SW480 (cell line): ENCODE measurements around the gene DBP.
"Not testable (repeated sequence)": the region's sequence is repeated elsewhere in the genome, so short reads cannot be mapped to it uniquely, and the experiment has no call there.

Source experiments
- DNase-seq: peaks from one replicate; pipeline ENCODE4 v3.0.0-alpha.2; 2016; ENCODE audit warnings: low spot score

DBP gene

DNA sequence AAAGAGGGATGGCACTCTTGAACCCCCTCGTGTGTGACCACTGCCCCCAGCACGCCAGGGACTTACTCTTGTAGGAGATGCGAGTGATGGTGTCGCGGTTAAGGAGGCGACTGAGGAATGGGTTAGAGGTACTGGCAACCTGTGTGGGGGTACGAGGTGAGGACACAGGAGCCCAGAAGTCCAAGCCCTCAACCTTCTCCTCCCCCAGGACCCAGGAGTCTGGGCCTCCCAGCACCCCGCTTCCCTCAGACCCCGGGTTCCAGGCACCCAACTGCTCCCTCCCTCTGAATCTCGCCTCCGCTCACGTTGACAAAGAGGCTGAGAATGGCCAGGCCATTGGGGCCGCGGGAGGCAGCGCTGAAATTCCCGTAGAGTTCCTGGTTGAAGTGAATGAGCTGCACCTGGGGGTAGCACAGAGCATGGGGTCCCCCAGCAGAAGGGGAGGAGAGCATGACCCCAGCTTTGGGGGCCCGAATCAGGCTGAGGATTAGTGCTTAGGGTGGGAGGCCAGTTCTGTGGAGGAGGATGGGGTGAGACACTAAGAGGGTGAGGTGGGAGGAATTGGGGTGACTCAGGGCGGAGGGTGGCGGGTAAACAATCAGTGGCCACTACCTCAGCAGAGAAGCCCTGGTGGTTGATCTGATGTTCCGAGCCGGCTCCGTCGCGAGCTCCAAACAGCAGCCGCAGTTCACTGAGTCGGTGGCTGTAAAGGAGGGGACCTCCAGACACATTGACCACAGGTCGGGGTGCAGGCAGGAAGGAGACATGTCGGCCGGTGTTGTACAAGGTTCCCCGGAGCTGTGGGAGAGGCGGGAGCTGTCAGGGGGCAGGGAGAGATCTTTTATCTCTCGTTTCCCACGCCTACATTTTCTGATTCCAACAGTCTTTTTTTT is 2.5 kb upstream of the DBP start:
- DNase-seq, result peak; percentile 58

DNA sequence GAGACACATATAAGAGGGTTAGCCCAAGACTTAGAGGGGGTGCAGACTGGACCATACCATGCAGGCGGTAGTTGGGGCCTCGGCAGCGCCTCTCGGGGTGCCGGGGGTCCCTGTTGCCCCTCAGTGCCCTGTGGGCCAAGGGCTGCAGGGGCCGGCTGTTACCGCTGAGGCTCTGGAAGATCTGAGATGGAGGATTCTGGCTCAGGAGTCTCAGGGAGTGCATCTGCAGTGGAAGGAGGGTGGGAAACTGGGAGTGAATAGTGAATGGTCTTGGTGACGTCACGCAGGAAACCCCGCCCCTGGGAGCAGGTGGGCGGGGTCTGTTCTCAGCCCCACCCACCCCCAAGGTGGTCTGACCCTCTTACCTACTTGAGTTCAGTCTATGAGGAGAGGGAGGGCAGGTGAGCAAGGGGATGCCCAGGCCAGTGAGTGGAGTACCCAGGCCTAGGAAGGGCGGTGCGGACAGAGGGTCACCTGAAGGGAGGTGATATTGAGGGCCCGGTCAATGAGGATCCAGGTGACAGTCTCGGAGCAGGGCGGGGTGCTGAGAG is 1.7 kb upstream of the DBP start:
- DNase-seq, result no peak

DNA sequence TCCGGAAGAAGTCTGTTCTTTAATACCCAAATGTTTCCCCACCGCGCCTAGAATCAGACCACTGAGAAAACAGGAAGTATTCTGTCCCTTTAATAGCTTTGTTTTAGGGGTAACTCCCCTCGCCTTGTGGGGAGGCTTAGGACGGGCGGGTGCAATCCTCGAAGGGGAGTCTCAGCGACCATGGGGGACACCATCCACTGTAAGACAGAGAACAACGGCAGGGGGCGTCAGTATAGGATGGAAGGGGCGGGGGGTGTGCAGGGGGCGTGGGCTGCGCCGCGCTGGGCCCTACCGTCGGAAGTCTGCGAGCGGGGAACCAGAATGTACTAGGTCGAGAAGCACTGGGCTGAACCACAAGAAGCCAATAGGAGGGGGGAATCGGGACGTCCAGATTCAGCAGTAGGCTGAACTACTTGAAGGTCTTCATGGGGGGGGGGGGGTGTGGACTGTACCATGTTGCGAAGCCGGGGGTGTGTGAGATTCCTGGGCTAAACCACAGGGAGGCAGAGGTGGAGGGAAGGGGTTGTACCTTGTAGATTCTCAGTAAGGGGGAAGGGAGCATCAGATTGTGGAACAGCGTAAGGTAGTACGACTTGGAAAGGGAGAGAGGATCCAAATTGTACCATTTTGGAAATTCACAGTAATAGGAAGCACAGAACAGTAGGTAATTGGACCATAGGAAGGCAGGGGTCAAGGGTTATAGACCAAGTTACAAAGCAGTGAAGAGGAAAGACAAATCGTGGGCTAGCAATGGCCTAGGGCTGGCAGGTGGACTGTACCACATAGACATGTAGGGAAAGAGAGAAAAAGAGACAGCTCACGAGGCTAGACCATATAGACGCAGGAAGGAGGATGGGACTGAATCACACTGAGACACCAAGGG is 1.0 kb upstream of the DBP start:
- DNase-seq, result peak; percentile 99

DNA sequence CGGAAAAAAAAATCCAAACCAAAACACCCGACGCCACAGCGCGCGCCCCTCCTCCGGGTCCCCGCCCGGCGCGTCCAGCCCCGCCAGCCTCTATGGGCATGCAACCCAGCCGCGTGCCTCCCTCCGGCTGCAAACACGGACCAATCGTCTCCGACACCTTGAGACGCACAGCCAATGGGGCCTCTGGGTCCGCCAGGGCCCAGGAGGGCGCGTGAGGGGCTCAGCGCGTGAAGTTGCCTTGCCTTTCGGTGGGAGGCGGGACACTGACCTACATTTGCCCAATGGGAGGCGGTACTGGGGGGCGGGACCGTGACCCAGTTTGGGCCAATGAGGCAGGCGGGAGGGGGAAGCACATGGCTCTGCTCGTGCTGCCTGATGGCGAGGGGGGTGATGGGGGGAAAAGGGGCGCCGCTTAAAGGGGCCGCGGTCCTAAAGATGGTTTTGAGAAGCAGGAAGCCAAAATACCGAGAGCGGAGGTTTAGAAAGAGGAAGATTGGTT is 319 bp upstream of the DBP start:
- DNase-seq, result peak; percentile 99

DNA sequence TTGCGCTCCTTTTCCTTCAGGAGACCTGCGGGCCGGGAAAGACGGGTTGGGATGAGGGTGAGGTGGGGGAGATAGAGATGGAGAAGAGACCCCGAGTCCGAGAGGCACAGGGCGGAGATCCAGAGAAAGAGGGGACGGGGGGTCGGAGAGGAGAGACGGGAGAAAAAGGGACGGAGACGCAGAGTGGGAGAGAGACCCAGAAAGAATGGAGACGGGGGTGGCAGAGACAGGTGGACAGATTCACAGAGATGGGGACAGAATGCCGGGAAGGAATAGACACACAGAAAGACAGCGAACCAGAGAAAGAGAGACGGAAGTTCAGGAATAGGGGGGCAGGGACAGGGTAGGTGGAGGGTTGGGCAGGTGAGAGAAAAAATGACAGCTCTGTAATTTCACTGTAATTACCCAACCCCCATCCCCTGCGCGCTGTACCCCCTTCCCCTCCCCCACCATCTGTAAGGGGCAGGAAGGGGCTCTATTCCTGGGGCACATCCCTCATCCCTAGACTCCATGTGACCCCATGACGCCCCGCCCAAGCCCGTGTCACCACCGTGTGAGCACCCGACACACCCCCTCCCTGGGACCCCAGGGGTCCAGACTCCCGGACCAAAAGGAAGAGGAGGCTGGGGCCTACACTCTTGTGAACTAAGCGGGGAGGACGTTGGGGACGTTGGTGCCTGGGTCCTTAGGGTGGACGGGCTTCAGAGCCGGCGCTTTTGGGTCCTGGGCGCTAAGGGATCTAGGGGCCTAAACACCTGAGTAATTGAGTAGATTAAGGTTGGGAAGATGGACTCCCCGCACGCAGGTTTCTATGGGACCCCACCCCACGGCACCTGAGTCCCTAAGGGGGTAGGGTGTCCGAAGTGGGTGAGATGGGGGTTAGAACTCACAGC is 967 bp downstream of the DBP start:
- DNase-seq, result no peak

DNA sequence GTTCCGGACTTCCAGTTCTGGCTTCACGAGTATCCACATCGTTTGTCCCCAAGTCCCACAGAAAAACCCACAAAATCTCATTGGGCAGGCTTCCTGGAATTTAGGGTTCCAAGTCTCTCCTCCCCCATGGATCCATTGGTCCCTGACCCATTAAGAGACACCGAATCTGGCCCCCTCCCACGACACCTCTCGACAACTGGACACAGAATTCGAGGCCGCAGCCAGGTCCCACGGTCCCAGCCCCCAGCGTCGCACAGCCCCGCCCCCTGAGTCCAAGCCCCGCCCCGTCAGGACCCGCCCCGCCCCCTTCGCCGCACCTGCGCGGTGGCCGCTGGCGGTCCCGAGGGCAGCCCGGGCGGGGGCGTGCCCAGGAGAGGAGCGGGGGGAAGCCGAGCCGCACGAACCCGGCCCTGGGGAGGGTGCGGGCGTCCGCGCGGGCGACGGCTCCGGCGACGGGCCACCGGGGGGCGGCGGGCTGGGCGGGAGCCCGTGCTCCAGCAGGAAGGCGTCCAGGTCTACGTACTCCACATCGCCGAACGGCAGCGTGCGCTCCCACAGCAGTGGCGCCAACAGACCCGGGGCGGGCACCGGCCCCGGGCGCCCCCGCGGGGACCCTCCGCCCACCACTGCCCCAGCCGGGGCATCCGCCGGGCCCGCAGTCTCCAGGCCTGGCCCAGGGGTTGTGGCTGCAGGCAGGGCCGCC is 1.8 kb downstream of the DBP start:
- peak; percentile 55 for DNase-seq

DNA sequence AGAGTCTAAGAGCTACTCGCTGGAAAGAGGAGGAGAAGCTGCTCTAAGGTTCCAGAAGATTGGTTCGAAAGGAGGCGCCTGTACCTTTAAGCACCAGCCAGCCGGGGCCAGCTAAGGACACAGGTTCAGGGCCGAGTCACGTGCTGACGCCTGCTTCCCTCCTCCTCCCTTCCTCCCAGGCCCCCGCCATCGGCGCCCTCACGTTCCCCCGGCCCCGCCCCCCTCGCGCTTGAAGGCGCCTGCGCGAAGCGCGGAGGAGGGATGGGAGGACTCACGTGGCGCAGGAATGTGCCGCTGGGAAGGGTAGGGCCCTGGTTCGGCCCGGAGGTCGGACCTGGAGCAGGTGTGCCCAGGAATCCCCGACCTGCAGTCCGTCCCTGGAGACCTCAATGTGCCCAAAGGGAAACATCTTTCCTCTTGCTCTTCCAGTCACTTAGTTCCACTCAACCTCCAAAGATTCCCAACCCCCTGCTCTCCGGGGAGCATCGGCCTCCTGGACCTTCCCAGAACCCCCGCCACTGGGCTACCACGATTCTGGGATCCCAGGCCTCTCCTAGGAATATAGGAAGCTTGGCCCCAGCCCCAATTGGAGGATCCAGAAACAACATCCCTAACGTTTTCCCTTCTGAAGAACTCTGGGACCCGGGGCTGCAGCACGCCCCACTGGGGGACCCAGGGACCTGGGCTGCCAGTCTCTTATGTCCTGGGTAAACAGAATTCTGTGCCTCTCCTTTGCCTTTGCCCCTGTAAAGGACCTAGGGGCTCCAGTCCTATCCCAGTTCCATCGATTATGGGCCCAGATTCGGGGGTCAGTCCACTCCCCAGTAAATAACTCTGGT is 2.5 kb downstream of the DBP start:
- DNase-seq, result peak; percentile 99

DNA sequence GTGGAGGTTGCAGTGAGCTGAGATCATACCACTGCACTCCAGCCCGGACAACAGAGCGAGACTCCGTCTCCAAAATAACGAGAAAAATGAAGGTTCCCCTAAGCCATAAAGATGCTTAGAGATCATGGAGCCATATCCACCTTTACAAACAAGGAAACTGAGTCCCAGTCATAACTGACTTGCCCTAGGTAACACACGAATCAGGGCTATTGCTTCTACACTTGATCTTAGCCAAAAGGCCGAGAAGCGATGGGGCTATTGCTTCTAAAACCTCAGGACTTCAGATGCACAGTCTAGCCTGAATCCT is 3.2 kb downstream of the DBP start:
- no peak for DNase-seq

DNA sequence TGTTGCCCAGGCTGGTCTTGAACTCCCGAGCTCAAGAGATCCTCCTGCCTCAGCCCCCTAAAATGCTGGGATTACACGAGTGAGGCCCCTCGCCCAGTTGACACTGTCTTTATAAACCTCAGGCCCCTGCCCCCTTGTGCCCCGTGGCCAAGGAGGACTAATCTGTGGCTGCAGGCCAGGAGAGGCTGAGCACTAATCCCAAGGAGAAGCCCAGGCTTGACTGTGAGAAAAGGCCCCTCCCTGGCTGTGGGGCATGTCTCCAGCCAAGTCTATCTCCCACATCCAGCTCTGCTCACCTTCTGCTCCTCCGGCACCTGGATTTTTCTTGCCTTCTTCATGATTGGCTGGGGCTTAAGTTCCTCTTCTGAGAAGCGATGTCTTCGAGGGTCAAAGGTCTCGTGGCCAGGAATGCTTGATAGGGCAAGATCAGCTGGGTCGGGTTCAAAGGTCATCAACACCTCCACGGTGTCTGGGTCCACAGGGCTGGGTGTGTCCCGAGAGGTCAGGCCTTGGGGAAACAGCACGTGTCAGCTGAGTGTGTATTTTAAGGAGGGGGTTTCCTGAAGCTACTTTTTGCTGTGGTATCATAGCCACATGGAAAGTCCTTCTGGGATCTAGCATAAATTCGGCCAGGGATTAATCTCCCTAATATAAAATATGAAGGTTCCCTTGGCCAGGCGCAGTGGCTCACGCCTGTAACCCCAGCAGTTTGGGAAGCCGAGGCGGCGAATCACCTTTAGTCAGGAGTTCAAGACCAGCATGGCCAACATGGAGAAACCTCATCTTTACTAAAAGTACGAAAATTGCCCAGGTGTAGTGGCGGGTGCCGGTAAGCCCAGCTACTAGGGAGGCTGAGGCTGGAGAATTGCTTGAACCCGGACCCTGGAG is 3.8 kb downstream of the DBP start:
- no peak for DNase-seq

DNA sequence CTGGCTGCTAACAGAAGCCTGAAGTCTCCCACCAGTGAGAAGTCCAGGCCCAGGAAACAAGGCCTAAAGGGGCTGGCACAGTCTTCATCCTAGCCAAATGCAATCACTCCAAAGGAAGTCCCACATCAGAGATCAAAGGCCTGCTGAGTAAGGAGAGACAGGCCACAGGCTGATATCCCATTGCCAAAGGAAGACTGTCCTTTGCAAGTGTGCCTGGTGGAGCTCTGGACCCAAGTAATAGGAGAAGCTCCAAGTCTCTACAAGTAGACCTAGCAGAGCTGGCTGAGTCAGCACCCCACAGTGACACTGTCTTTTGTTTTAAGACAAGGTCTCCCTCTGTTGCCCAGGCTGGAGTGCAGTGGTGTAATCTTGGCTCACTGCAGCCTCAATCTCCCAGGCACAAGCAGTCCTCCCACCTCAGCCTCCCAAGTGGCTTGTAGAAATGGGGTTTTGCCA is 4.5 kb downstream of the DBP start:
- peak; percentile 84 for DNase-seq

DNA sequence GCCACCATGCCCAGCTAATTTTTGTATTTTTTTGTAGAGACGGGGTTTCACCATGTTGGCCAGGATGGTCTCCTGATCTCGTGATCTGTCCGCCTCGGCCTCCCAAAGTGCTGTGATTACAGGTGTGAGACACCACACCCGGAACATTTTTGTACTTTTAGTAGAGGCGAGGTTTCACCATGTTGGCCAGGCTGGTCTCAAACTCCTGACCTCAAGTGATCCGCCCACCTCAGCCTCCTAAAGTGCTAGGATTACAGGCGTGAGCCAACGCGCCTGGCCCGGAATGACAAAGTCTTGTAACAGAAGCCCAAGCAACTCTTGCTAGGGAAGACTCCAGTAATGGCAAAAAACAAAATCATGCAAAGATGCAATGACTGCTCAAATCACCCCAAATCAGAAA is 4.9 kb downstream of the DBP start:
- DNase-seq, result not testable (repeated sequence)

DNA sequence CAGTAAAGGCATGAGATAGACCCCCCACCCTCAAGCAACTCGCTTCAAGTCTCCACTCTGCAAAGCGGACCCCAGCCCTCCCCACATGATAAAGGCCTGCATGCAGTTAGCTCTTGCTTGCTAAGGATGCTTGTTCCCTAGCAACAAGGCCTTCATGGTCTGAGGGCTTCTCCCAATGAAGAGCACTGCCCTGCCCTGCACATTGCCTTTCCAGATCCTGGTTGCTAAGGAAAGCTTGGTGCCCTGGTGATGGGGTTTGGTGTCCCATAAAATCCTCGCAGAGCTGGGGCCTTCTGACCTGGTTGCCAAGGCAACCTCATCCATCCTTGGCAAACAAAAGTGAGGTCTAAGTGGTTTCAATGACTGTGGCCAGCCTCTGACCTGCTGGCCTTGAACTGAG is 6.0 kb downstream of the DBP start:
- no peak for DNase-seq

DNA sequence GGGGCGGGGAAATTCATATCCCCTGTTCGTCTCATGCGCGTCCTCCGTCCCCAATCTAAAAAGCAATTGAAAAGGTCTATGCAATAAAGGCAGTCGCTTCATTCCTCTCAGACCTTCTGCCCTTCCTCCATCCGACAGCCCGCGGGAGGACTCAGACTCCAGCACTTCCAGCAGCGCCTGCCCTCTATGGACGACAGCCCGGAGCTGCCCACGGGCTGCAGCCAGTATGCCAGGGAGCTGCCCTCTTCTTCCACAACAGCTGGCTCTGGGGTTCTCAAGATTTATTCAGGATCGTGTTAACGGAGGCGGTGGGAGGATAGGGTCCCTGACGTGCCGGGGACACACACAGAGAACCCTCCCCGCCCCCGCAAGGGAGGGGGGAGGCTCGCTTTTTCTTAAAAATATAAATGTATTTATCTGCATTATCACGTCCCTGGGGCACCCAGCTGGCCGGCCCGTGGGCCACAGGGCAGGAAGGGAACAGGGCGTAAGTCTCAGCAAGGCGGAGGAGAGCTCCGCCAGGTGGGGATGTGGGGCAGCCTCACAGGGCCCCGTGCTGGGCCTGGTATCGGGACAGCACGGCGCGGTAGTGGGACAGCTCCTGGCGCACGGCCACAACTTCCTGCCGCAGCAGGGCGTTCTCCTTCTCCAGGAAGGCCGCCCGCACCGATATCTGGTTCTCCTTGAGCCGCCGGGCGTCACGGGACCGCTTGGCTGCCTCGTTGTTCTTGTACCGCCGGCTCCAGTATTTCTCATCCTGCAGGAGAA is 6.7 kb downstream of the DBP start:
- DNase-seq, result peak; percentile 64

DNA sequence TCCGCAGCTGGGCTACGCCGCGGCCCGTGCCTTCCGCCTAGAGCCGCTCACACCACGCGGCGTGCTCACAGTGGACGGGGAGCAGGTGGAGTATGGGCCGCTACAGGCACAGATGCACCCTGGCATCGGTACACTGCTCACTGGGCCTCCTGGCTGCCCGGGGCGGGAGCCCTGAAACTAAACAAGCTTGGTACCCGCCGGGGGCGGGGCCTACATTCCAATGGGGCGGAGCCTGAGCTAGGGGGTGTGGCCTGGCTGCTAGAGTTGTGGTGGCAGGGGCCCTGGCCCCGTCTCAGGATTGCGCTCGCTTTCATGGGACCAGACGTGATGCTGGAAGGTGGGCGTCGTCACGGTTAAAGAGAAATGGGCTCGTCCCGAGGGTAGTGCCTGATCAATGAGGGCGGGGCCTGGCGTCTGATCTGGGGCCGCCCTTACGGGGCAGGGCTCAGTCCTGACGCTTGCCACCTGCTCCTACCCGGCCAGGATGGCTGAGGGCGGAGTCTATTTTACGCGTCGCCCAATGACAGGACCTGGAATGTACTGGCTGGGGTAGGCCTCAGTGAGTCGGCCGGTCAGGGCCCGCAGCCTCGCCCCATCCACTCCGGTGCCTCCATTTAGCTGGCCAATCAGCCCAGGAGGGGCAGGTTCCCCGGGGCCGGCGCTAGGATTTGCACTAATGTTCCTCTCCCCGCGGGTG is 7.4 kb downstream of the DBP start:
- peak; percentile 80 for DNase-seq

DNA sequence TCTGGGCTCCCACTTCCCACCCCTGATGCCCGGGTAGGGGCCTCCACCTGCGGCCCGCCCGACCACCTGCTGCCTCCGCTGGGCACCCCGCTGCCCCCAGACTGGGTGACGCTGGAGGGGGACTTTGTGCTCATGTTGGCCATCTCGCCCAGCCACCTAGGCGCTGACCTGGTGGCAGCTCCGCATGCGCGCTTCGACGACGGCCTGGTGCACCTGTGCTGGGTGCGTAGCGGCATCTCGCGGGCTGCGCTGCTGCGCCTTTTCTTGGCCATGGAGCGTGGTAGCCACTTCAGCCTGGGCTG is 7.9 kb downstream of the DBP start:
- no peak for DNase-seq

DNA sequence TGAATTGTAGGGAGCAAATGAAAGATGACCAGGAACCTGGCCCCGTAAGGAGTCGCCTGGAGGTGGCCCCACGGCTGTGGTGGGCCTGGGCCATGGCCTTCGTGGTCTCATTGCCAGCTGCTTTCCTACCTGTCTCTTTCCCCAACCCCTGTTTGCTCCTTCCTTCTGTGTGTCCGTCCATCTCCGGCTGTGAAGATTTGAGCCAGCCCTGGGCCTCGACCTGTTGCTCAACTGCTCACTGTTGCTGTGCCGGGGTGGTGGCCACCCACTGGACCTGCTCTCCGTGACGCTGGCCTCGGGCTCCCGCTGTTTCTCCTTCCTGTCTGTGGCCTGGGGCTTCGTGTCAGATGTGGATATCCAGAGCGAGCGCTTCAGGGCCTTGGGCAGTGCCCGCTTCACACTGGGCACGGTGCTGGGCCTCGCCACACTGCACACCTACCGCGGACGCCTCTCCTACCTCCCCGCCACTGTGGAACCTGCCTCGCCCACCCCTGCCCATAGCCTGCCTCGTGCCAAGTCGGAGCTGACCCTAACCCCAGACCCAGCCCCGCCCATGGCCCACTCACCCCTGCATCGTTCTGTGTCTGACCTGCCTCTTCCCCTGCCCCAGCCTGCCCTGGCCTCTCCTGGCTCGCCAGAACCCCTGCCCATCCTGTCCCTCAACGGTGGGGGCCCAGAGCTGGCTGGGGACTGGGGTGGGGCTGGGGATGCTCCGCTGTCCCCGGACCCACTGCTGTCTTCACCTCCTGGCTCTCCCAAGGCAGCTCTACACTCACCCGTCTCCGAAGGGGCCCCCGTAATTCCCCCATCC is 8.5 kb downstream of the DBP start:
- no peak for DNase-seq

DNA sequence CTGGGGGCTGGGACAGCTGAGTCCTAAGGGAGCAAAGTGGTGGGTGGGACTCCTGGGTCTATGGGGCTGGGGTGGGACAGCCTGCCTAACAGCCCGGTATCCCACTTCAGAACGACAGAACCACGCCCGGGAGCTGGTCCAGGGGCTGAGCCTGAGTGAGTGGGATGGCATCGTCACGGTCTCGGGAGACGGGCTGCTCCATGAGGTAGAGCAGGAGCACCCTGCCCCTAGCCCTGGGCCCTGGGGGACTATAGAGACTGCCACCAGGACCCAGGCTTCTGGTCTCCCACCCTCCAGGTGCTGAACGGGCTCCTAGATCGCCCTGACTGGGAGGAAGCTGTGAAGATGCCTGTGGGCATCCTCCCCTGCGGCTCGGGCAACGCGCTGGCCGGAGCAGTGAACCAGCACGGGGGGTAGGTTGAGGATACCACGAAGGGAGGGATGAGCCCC is 9.3 kb downstream of the DBP start:
- no peak for DNase-seq
